Neuronal stem cell (in vitro differentiated cells): ENCODE measurements around the gene GRN.

Experiments used
- DNase-seq: peaks from one replicate; pipeline ENCODE4 v3.0.0-alpha.2; 2013; ENCODE audit warnings: low spot score
- H2AFZ ChIP-seq: one replicate; pipeline ENCODE4 v1.6.1; 2013; ENCODE audit warnings: mild to moderate bottlenecking, low read length, inconsistent platforms
- H2AK5ac ChIP-seq: 2 replicates; pipeline ENCODE4 v1.6.1; 2013; ENCODE audit warnings: low read depth, mild to moderate bottlenecking, inconsistent platforms, low read length, moderate library complexity, mixed read lengths
- H2BK120ac ChIP-seq: 2 replicates; pipeline ENCODE4 v1.6.1; 2013; ENCODE audit warnings: low read depth, mild to moderate bottlenecking, inconsistent platforms, low read length, moderate library complexity, mixed read lengths
- H2BK12ac ChIP-seq: one replicate; pipeline ENCODE4 v1.6.1; 2013; ENCODE audit warnings: low read length, inconsistent platforms
- H2BK15ac ChIP-seq: 2 replicates; pipeline ENCODE4 v1.6.1; 2013; ENCODE audit warnings: mild to moderate bottlenecking, low read length, inconsistent platforms, mixed read lengths
- H2BK5ac ChIP-seq: one replicate; pipeline ENCODE4 v1.6.1; 2013; ENCODE audit warnings: inconsistent platforms, mild to moderate bottlenecking, low read length, moderate library complexity
- H3K14ac ChIP-seq: one replicate; pipeline ENCODE4 v1.6.1; 2013; ENCODE audit warnings: low read length, inconsistent platforms
- H3K18ac ChIP-seq: 2 replicates; pipeline ENCODE4 v1.6.1; 2013; ENCODE audit warnings: low read length, inconsistent platforms
- H3K23ac ChIP-seq: 2 replicates; pipeline ENCODE4 v1.6.1; 2013; ENCODE audit warnings: low read depth, mild to moderate bottlenecking, mixed read lengths, low read length, inconsistent platforms; ENCODE audit not compliant: poor library complexity
- H3K27ac ChIP-seq: replicated peaks from 3 replicates; pipeline ENCODE4 v1.5.1; 2013; ENCODE audit warnings: low read length, inconsistent platforms
- H3K27me3 ChIP-seq, 3 experiments: 2 replicates each; pipeline ENCODE4 v1.6.1; 2013; ENCODE audit warnings: low read length in 3 of 3, mild to moderate bottlenecking in 2 of 3, inconsistent platforms in 1 of 3, low read depth in 1 of 3, mixed read lengths in 1 of 3, moderate library complexity in 1 of 3; ENCODE audit not compliant: control insufficient read depth in 3 of 3, insufficient read depth in 3 of 3
- H3K36me3 ChIP-seq, 2 donors: replicated peaks in 1 of 2; 2 replicates each; pipeline ENCODE4 v1.6.1; 2013; ENCODE audit warnings: low read length in 2 of 2; ENCODE audit not compliant: control insufficient read depth in 2 of 2, insufficient read depth in 2 of 2
- H3K4ac ChIP-seq: 2 replicates; pipeline ENCODE4 v1.6.1; 2013; ENCODE audit warnings: inconsistent platforms, mild to moderate bottlenecking, low read length, moderate library complexity
- H3K4me1 ChIP-seq, 2 donors: 1 replicate in 1 of 2; 2 replicates in 1 of 2; pipeline ENCODE4 v1.6.1; 2013; ENCODE audit warnings: low read length in 2 of 2, low read depth in 1 of 2; ENCODE audit not compliant: control insufficient read depth in 2 of 2, insufficient read depth in 1 of 2
- H3K4me2 ChIP-seq: one replicate; pipeline ENCODE4 v1.6.1; 2013; ENCODE audit warnings: mild to moderate bottlenecking, low read length, inconsistent platforms; ENCODE audit not compliant: insufficient read depth, poor library complexity, severe bottlenecking
- H3K4me3 ChIP-seq, 2 donors: 2 replicates each; pipeline ENCODE4 v1.5.1; 2013; ENCODE audit warnings: low read length in 2 of 2, mild to moderate bottlenecking in 2 of 2, inconsistent platforms in 1 of 2, moderate library complexity in 1 of 2
- H3K79me1 ChIP-seq: one replicate; pipeline ENCODE4 v1.6.1; 2013; ENCODE audit warnings: low read depth, mild to moderate bottlenecking, inconsistent platforms, low read length, moderate library complexity
- H3K9ac ChIP-seq: one replicate; pipeline ENCODE4 v1.6.1; 2013; ENCODE audit warnings: mild to moderate bottlenecking, low read depth, low read length, inconsistent platforms; ENCODE audit not compliant: poor library complexity
- H3K9me3 ChIP-seq, 2 donors: replicated peaks in 1 of 2; 2 replicates each; pipeline versions ENCODE3 to v1.6.1; 2013; ENCODE audit warnings: low read length in 2 of 2, mild to moderate bottlenecking in 2 of 2, inconsistent platforms in 1 of 2, low read depth in 1 of 2, mixed read lengths in 1 of 2, moderate library complexity in 1 of 2; ENCODE audit not compliant: control insufficient read depth in 2 of 2, insufficient read depth in 1 of 2
- H4K8ac ChIP-seq: one replicate; pipeline ENCODE4 v1.6.1; 2013; ENCODE audit warnings: low read depth, mild to moderate bottlenecking, inconsistent platforms, low read length, moderate library complexity
- H4K91ac ChIP-seq: one replicate; pipeline ENCODE4 v1.6.1; 2013; ENCODE audit warnings: low read length, low read depth, mild to moderate bottlenecking, inconsistent platforms; ENCODE audit not compliant: poor library complexity
- WGBS, 2 donors: extraction: QIAGEN DNeasy Blood & Tissue Kit; methylation state at CpG; one replicate each; pipeline ENCODE4 v1.1.7; 2013; ENCODE audit warnings: missing lambda C conversion rate in 2 of 2, mixed read lengths in 1 of 2; ENCODE audit not compliant: insufficient read length in 2 of 2, insufficient replicate concordance in 1 of 2; ENCODE audit errors: extremely low coverage in 2 of 2; 5-methylcytosine and 5-hydroxymethylcytosine counted together

GRN gene

GRCh38 chr17:44310609-44311376, 34.3 kb upstream of the GRN start:
- peaks cover 0 to 3% of the 10 kb centered on the region in 2 donors for H3K9me3 ChIP-seq
- no CpG with 5 or more reads among the region's 10 CpGs for WGBS, 2 donors
- no peak overlapping the region for H4K8ac ChIP-seq
- H3K4me3 ChIP-seq = no peak overlapping the region
- no peak overlapping the region for H3K18ac ChIP-seq
- no peak for DNase-seq
- H3K27me3 ChIP-seq = peaks cover 6 to 69% (median 21%) of the 10 kb centered on the region in 3 experiments
- no peak overlapping the region for H2AK5ac ChIP-seq
- H3K4me1 ChIP-seq = peaks cover 12 to 17% of the 10 kb centered on the region in 2 donors
- no peak overlapping the region for H2BK5ac ChIP-seq
- no peak overlapping the region for H3K27ac ChIP-seq
- H2BK120ac ChIP-seq = no peak overlapping the region
- H3K79me1 ChIP-seq = peaks cover 2% of the 10 kb centered on the region
- H3K14ac ChIP-seq = no peak overlapping the region
- H2BK12ac ChIP-seq = peak overlapping the region; percentile 11
- H3K4ac ChIP-seq = no peak overlapping the region
- no peak overlapping the region for H3K4me2 ChIP-seq
- H3K36me3 ChIP-seq = no peaks in the 10 kb centered on the region
- no peak overlapping the region for H2BK15ac ChIP-seq
- peak overlapping the region; percentile 48 for H3K23ac ChIP-seq
- H2AFZ ChIP-seq = no peak overlapping the region
- H3K9ac ChIP-seq = no peak overlapping the region
- no peak overlapping the region for H4K91ac ChIP-seq

- H3K4me2 ChIP-seq = no peak overlapping the region
- H3K79me1 ChIP-seq = peaks cover 2% of the 10 kb centered on the region
- H3K23ac ChIP-seq = no peak overlapping the region
- H3K27ac ChIP-seq = no peak overlapping the region
- no peak overlapping the region for H4K8ac ChIP-seq
- H3K36me3 ChIP-seq = no peaks in the 10 kb centered on the region
- H3K4me3 ChIP-seq = no peak overlapping the region
- no peak overlapping the region for H2BK15ac ChIP-seq
- H2AFZ ChIP-seq = no peak overlapping the region
- H3K4ac ChIP-seq = no peak overlapping the region
- H2BK5ac ChIP-seq = no peak overlapping the region
- H3K9me3 ChIP-seq = peaks cover 0 to 4% of the 10 kb centered on the region in 2 donors
- no peak overlapping the region for H2AK5ac ChIP-seq
- H3K9ac ChIP-seq = no peak overlapping the region
- no CpG with 5 or more reads among the region's 5 CpGs for WGBS, 2 donors
- DNase-seq = no peak
- H3K27me3 ChIP-seq = peaks cover 6 to 75% (median 27%) of the 10 kb centered on the region in 3 experiments
- H2BK120ac ChIP-seq = no peak overlapping the region
- peaks cover 12 to 24% of the 10 kb centered on the region in 2 donors for H3K4me1 ChIP-seq
- no peak overlapping the region for H4K91ac ChIP-seq
- no peak overlapping the region for H2BK12ac ChIP-seq
- H3K18ac ChIP-seq = no peak overlapping the region
- H3K14ac ChIP-seq = no peak overlapping the region
These were observed 33.4 kb upstream of the GRN start for GRCh38 chr17:44311562-44312181.

GRCh38 chr17:44312396-44313104, 32.6 kb upstream of the GRN start:
- Histone ChIP-seq H3K27ac (no peak overlapping the region), H3K4me2 (no peak overlapping the region), H2AK5ac (no peak overlapping the region), H4K91ac (no peak overlapping the region), H3K4ac (no peak overlapping the region), H3K36me3 (no peaks in the 10 kb centered on the region), H3K18ac (no peak overlapping the region), H2BK15ac (no peak overlapping the region), H3K9me3 (peaks cover 0 to 4% of the 10 kb centered on the region in 2 donors), H2AFZ (no peak overlapping the region), H3K23ac (no peak overlapping the region), H3K27me3 (peaks cover 6 to 77% (median 30%) of the 10 kb centered on the region in 3 experiments), H2BK5ac (no peak overlapping the region), H2BK12ac (no peak overlapping the region), H3K4me1 (peaks cover 8 to 20% of the 10 kb centered on the region in 2 donors), H3K4me3 (no peak overlapping the region), H3K79me1 (peaks cover 2% of the 10 kb centered on the region), H4K8ac (no peak overlapping the region), H3K14ac (no peak overlapping the region), H3K9ac (no peak overlapping the region), H2BK120ac (no peak overlapping the region)
- DNase-seq = no peak
- WGBS, 2 donors = no CpG with 5 or more reads among the region's 17 CpGs

- Histone ChIP-seq H2BK12ac (no peak overlapping the region), H3K4me1 (peaks cover 4 to 17% of the 10 kb centered on the region in 2 donors), H3K9me3 (peaks cover 0 to 4% of the 10 kb centered on the region in 2 donors), H3K4me2 (no peak overlapping the region), H2AK5ac (no peak overlapping the region), H3K36me3 (no peaks in the 10 kb centered on the region), H4K8ac (no peak overlapping the region), H3K4me3 (no peak overlapping the region), H2BK120ac (no peak overlapping the region), H3K79me1 (peaks cover 2% of the 10 kb centered on the region), H2AFZ (no peak overlapping the region), H3K27me3 (peaks cover 6 to 78% (median 30%) of the 10 kb centered on the region in 3 experiments), H3K27ac (no peak overlapping the region), H4K91ac (no peak overlapping the region), H3K18ac (peak overlapping the region; percentile 77), H2BK15ac (no peak overlapping the region), H3K14ac (no peak overlapping the region), H2BK5ac (peak overlapping the region; percentile 18), H3K23ac (no peak overlapping the region), H3K4ac (no peak overlapping the region), H3K9ac (no peak overlapping the region)
- DNase-seq = no peak
- no CpG with 5 or more reads among the region's 7 CpGs for WGBS, 2 donors
These were observed 31.1 kb upstream of the GRN start for GRCh38 chr17:44314031-44314430.
